Pulmonary artery endothelial cell (primary cell): ENCODE measurements around the gene NEGR1. TPM values are rescaled to one million over a fixed set of nuclear protein-coding genes. Genes with fewer than 3 reads are reported as not detected.

ENCODE experiments used
- DNase-seq: peaks from one replicate; pipeline ENCODE4 v3.0.0-alpha.2; 2011; ENCODE audit warnings: low read depth, low spot score
- total RNA-seq: library from RNA; depleted of rRNA; stranded (reverse); fragments of >200 nt; gene quantifications from 2 replicates; pipeline ENCODE4 v1.2.3, GENCODE V29; 2014

NEGR1 gene
- total RNA-seq, 1 donor from 2014 or later, result 13.3 TPM

DNA sequence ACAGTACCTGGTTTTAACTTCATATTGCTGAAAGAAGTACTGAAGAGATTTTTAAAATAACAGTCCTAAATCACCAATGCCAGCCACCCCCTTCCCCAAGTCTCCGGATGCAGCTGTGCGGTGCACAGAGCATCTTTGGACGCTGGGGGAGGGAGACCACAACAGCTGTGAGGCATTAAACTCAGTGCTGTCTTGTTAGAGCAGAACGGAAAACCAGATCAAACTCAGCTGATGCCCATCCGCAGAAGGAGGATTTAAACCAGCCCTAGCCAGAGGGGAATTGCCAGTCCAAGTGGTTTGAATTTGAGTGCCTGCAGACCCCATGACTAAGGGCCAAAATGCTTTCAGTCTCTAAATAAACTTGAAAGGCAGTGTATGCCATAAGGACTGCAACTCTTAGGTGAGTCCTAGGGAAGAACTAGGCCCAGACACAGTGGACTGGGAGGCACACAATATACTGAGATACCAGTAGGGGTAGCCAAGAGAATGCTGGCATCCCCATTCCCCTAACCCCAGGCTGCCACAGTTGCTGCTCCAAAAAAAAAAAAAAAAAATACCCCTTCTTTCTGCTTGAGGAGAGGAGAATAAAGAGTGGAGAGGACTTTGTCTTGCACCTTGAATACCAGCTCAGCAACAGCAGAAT, 576.2 kb downstream of the NEGR1 start:
- no peak for DNase-seq

GRCh38 chr1:71698186-71698585, 584.2 kb downstream of the NEGR1 start:
- no peak for DNase-seq

GRCh38 chr1:71695821-71696220, 586.5 kb downstream of the NEGR1 start:
- no peak for DNase-seq

DNA sequence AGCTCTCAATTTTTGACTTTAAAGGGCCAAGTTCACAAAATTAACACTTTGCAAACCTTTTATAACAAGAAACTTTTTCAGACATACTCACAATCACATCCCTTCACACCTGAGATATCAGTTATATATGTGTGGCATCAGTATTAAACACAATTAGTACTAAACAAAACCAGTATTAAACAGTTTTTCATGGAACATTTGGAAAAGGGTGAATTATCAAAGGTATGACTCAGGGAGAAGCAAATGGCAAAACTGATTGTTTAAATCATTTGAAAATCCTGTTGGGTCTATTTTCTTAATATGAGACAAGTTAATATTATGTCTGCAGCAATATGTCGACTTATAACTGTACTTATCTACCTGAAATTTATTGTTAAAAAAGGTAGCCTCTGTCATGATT, 587.3 kb downstream of the NEGR1 start:
- no peak for DNase-seq

DNA sequence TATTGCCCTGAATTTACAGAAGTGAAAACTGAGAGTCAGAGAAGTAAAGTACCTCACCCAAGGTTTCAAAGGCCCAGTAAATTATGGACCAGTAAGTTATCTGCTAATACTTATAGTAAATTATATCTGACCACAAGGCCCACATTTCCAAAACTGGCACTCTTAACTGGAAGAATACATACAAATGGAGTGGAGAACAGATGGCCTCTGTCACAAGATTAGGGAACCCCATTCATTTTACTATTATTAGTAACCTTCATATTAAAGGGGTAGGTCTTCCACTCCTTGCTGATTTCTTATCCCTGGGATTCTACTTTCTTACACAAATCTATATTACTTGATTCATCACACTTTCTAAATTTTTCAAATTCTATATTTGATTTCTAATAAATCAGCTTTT, 588.8 kb downstream of the NEGR1 start:
- no peak for DNase-seq

DNA sequence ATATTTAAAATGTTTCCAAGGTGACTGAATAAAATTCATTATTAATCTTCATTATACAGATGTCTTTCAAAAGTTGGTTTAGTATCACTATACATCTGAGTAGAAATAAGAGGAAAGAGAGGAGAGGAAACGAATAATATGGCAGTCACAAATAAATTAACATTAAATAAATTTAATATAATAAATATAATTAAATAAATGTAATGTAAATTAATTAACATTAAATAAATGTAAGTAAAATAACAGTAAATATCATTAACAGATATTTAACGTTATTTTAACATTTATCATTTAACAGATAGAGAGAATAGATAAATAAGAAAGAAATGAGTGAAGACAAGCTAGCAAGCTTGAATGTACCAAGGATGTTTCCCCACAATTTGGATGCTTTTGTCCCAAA, 592.7 kb downstream of the NEGR1 start:
- DNase-seq, result no peak

DNA sequence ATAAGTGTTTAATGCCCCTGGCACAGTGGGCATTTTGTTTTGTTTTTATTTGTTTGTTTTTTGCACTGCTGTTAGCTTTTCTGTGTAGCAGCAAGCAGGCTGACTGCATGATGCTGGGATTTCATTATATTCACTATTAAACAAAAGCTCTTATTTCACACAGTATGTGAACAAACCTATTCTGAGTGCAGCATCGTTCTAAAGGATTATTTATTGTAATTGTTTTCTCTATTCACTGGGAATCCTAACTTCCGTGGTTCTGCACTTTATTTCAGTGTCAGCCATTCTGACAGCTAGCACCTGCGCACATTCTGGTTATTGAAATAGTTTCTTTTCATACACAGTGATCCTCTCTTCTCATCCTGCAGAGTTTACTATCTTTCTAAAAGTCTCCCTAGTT, 595.0 kb downstream of the NEGR1 start:
- DNase-seq, result no peak

DNA sequence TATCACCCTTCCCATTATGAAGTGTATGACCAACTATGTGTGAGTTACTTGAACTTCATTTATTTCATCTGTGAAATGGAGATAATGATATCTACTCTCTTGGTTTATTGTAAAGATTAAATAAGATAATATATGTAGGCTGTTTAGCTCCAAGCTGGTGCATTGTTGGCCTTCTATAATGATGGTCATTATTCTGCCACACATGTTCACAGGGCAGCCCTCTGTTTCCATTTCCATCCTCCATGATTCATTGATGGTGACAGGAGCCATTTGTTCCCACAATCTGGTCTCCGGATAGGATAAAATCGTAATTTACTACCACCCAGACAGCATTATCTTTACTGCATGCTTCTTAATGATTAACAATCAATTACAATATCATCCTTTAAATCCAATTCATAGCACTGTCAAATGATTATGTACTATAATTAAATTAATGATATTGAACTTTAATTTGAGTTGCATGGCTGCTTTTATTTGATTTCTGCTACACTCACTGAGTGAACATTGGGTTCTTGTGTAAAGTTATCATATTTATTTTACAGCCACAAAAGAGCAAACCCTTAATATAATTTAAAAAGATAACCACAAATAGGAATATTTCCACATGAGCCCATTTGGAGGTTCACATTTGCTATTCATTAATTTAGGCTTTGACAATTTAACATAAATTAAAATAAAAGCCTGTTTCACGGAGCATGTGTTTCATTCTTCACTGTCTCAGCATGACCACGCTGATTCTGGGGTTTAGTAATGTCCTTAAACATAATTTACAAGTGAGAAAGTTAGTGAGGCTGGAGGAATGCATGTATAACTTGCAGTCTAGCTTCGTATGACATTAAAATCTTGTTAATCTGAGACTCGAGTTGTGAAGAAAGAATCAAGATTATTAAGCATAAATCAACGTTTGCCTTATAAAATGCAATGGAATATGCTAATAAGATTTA, 605.1 kb downstream of the NEGR1 start:
- DNase-seq, result no peak

DNA sequence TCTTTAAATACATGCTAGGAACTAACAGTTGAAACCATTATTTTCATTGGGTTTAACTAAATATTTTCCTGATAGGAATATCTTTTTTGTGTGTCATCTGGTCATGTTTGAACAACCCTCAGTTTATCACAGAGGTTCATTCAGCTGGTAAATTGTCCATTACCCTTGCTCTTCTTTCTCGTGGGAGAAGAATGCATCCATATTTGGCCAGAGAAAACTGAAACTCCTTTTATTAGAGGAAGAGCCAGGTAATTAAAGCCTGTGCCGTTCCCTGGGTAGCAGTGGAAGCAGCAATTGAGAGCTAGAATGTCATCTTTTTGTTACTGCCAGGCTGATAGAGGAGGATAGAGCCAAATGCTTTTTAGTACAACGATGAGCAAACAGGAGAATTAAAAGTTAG, 614.3 kb downstream of the NEGR1 start:
- no peak for DNase-seq

DNA sequence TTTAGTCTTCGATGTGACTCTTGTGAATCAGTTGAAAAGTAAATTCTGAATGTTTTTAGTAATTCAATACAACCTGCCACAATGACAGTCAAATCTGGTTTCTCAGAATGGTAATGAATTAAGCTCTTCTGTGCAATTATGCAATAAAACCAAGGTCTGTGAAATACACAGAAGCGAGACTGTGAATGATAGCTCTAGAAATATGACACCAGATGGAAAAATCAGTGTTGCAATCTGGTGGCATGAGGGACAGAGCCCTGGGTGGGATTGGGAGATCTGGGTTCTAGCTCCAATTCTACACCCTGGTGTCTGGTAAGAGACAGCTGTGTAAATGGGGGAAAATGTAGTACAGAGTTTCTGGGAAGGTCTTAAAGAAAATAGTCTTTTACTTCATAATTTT, 615.1 kb downstream of the NEGR1 start:
- no peak for DNase-seq

GRCh38 chr1:71666609-71667008, 615.7 kb downstream of the NEGR1 start:
- DNase-seq, result no peak

DNA sequence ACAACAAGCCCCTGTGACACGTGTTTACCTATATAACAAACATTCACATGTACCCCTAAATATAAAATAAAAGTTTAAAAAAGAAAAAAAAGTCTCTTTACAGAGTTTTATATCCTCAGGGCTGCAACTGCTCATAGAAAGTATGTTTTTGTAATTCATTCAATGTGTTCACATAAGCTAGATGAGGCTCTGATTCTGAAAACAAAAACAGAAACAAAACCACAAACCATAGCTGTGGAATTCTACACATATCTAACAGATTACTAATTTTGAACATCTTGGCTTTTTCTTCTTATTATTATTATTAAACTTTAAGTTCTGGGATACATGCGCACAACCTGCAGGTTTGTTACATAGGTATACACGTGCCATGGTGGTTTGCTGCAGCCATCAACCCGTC, 621.9 kb downstream of the NEGR1 start:
- no peak for DNase-seq

- DNase-seq, result no peak
Measured at GRCh38 chr1:71657891-71658679, 624.3 kb downstream of the NEGR1 start.

GRCh38 chr1:71656902-71657301, 625.4 kb downstream of the NEGR1 start:
- DNase-seq, result no peak

DNA sequence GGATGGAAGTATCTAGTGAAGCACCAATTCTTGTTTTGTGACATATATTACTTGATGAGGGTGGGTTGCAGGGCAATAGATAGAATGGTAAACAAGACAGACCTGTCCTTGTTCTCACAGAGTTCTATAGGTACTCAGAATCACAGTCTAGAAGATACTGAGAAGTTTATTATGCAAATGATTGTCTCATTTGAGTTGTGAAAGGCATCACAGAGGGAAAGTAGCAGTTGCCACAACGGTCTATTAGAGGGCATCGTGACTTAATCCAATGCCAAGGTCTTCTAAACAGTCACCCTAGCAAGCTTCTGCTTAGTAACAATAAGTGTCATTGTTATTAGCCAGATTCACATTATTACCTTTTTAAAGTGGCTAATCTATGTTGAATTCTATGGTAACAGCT, 626.7 kb downstream of the NEGR1 start:
- no peak for DNase-seq

- DNase-seq, result no peak
Measured at GRCh38 chr1:71653952-71654351, 628.4 kb downstream of the NEGR1 start.

DNA sequence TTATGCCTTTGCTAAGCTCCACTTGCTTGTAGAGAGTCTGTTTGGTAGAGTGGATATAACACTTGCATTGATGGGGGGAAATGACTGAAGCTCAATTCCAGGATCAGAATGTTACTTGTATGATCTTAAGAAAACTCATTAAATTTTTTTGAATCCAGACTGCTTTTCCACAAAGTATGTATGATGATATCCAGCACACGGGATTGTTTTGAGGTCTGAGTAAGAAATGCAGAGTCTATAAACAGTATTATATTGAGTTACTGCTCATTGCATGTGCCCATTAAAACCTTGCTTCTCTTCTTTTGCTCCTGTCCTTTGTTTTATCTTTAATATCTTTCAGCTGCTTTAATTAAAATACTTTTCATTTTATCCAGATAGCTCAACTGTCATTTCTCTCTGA, 631.1 kb downstream of the NEGR1 start:
- DNase-seq, result no peak

DNA sequence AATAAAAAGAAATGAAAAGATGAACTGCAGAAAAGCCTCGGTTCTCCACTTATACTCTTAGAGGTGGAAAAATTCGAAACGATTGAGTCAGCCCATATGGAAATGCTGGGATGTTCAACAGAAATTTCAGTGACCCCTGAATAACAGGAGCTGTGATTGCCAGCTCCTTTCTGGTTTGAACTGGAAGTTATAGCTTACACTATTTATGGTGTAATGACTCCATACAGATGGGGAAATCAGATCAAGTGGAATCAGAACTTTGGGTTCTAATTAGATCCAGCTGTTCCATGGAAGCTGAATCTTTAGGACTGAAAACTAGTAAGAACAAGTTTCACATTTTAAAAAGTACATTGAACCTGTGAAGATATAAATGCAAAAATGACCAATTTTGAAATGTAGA, 632.2 kb downstream of the NEGR1 start:
- no peak for DNase-seq

GRCh38 chr1:71649608-71650007, 632.7 kb downstream of the NEGR1 start:
- no peak for DNase-seq

DNA sequence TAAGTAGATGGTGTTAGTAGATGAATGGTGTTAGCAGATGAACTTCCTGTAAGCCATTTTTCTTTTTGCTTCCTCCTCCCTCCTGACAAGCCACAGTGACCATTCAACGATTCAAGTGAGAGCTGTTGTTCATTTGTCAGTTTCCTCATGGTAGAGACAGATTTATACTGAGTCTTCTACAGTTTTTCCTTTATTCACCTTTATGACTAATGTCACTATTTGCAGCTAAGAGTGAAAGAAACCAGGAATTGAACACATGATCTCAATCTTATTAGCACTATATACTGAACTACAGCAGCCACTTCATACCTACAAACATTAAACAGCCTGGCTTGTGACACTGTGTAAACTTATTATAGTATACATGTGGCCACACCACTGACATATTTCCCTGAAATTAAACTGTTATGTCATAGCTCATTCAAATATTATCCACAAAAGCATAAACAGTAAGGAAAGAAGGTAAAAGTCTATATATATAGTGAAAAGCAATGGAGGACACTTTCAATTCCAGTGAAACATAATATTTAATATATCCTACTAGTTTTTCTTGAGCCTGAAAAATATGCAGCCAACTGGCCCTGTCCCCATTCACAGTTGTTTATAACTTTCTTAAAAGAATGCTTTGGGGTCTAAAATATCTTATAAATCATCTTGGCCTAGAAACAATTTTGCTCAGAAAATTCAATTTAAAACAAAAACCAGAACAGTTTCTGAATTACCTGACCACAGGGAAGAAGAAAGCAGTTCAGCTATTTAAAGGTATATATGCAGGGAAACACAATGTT, 634.6 kb downstream of the NEGR1 start:
- DNase-seq, result no peak

DNA sequence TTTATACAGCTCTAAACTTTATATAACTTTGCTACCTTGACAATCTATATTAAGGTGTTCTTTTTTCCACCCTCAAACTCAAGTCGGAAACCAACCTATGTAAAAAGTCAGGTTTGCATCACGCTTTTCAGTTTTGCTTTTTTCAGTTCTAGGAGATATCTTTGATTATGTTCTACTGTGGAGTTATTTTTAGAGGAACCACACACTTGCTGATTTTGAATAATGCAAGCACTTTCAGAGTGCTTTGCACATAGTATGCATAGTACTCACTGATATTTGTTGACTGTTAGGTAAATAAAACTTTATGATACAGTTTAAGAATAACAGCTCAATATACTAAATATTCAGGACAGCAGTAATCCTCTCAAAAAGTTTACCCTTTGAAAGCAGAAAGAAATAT, 637.3 kb downstream of the NEGR1 start:
- no peak for DNase-seq
